Measurements from ENCODE around the gene LYSMD4.

The LYSMD4 gene

DNA sequence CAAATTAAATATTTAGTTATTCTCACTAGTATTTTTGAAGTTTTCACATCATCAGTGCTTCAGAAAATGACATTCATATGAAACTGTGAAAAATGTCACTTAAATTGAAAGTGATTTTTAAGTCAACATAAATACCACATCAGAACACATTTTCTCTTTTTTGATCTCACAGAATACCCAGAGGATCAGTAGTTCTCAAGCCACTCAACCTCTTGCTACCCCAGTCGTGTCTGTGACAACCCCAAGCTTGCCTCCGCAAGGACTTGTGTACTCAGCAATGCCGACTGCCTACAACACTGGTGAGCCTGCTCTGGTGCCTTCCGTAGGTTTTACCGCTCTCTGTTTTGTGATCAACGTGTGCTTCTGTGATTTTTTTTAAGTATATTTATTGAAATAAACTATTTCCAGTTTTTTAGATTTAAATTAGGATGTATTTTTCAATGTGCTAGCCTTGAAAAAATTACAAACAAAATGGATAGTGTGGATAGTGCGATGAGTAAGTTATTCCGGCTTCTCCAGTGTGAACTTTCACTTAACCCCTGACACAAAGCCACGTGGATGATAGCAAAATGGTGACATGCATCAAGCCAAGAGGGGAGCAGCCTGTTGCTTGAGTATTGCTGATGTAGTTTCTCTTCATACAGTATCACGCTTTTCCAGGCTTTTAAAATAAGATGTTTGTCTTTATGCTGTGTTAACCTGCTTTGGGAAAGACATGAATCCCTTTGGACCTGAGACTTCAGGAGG lies 26.5 kb downstream of the LYSMD4 start:
- TF ChIP-seq, protein P1, sequence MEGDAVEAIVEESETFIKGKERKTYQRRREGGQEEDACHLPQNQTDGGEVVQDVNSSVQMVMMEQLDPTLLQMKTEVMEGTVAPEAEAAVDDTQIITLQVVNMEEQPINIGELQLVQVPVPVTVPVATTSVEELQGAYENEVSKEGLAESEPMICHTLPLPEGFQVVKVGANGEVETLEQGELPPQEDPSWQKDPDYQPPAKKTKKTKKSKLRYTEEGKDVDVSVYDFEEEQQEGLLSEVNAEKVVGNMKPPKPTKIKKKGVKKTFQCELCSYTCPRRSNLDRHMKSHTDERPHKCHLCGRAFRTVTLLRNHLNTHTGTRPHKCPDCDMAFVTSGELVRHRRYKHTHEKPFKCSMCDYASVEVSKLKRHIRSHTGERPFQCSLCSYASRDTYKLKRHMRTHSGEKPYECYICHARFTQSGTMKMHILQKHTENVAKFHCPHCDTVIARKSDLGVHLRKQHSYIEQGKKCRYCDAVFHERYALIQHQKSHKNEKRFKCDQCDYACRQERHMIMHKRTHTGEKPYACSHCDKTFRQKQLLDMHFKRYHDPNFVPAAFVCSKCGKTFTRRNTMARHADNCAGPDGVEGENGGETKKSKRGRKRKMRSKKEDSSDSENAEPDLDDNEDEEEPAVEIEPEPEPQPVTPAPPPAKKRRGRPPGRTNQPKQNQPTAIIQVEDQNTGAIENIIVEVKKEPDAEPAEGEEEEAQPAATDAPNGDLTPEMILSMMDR (IDR thresholded peaks at IDR 0.05; ENCODE audit: low read depth, low read length): no peak
- no peak for DNase-seq (ENCODE audit: extremely low read depth, low read depth)

DNA sequence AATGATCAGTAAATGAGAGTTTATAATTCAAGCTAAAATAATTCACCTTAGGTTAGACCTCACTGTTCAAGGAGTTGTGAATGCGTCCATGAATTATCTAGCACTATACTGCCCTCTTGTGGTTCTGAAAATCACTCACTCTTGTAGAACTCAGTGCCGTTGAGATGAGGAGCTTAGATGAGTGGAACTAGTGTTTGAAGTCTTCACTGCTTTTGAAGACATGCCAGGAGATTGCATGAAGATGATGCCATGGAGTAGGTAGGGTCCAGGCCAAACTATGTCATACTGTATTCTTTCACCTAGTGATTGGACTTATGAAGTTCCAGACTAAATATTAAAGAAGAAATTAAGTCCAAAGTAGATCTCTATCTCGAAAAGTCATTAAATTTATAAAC lies 28.8 kb downstream of the LYSMD4 start:
- DNase-seq (ENCODE audit: extremely low read depth, low read depth): peak; percentile 69
- TF ChIP-seq, protein P1 (IDR thresholded peaks at IDR 0.05; ENCODE audit: low read depth, low read length): peak; percentile 65

DNA sequence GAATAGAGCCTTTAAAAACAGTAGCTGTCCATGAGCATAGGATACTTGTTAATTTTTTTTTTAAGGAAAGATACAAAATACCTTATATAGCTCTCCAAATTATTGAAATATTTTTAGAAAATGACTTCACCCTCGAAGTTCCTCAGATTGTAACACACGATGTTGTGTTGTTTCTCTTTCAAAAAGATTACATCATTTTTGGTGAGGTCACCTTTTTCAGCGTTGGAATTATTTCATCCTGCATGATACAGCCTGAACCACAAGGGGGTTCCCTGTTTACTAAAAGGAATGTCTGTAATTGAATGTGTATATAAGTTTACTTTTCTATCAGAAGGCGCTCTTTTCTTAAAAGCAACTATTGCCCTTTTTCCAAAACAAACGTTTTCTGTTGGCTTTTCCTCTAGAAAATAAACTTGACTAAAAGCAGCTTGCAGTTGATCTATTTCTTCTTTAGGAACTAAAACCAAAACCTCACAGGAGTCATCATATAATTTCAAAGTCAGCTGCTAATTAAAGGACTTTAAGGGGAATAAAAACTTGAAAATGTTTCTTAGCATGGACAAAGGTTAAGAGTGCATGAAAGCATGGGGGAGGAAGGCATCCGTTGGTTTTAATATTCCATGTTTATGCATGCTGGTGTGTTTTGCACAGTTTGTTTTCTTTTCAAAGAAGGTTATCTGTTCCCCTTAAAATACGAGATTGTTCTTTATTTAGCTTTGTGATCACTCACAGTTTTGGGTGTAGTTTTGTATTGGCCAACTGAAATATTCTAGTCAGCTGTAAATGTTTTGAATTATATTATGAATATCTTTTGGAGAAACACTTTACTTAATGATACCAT lies 29.4 kb downstream of the LYSMD4 start:
- peak; percentile 70 for DNase-seq (ENCODE audit: extremely low read depth, low read depth)
- TF ChIP-seq, protein P1 (IDR thresholded peaks at IDR 0.05; ENCODE audit: low read depth, low read length): peak; percentile 53

DNA sequence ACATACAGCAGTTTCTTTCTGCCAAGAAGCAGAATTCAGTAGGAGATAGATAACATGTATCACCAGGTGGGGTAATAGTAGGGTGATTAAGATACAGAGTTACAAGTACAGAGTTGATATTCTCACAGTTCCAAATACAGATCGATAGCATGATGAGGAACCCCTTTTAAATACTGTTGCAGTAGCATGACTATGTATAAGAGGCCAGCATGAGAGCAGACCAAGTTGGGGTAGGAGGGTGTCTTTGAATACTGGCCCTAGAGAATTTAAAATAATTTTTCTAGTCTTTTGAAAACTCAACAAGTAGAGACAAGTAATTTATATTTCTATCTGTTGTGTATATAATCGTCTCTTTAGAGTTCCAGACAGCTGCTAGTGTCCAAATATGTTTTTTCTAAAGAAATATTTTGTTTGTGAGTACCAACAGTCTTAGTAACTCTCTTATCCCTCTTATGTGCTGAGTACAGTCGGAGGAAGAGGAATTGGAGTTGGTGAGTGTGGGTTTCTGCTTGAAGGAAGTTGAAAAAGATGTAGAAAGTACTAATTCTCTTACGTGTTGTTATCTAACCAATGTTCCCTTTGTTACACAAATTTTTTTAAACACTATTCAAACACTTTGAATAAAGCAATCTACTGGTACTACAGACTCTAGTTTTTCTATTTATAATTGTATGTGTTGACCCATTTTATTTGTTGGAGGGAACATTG lies 30.2 kb downstream of the LYSMD4 start:
- DNase-seq (ENCODE audit: extremely low read depth, low read depth): no peak

DNA sequence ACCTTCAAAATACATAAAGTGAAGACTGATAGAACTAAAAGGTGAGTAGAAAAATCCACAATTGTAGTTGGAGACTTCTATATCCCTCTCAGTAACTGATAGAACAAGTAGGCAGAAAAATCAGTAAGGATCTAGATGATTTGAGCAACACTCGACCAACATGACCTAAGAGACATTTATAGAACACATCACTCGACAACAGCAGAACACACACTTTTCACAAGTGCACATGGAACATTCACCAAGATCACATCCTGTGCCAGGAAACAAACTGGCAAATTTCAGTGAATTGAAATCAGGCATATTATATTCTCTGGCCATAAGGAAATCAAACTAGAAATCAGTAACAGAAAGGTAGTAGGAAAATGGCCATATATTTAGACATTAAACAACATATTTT lies 37.1 kb downstream of the LYSMD4 start:
- TF ChIP-seq, protein P1 (IDR thresholded peaks at IDR 0.05; ENCODE audit: low read depth, low read length): no peak
- no peak for DNase-seq (ENCODE audit: extremely low read depth, low read depth)

More for the DNA sequence above, 30.2 kb downstream of the LYSMD4 start:
- TF ChIP-seq, protein P1 (IDR thresholded peaks at IDR 0.05; ENCODE audit: low read depth, low read length): no peak

DNA sequence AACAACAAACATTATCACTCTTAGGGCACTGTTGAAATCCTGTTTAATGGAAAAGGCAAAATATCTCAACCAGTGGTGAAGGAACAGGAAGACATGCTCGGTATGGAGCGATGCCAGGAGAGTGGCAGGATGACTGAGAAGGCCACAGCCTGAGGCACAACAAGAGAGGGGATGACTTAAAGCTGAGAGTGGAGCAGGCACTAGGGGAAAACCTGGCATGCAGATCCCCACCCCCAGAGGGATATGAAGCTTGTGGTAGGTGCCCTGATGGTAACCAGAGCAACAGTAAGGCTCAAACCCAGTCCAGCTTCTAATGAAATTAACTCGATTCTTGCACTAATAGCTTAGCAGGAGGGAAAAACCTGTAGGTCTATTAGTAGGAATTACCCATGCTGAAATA lies 40.4 kb downstream of the LYSMD4 start:
- no peak for DNase-seq (ENCODE audit: extremely low read depth, low read depth)
- TF ChIP-seq, protein P1 (IDR thresholded peaks at IDR 0.05; ENCODE audit: low read depth, low read length): no peak
